Urothelium cell line (cell line): ENCODE results near the gene DACT3.

ENCODE experiments used
- DNase-seq: peaks from one replicate; pipeline ENCODE4 v3.0.0; 2011; ENCODE audit warnings: low spot score, mixed read lengths
- FAIRE-seq: peaks from 2 replicates; lab custom pipeline; 2011; peaks lifted over from hg19 to GRCh38; lab: Jason Lieb, UNC

The DACT3 gene

GRCh38 chr19:46616631-46617322, 44.2 kb downstream of the DACT3 start:
- DNase-seq (peak; percentile 82), FAIRE-seq (no peak)

DNA sequence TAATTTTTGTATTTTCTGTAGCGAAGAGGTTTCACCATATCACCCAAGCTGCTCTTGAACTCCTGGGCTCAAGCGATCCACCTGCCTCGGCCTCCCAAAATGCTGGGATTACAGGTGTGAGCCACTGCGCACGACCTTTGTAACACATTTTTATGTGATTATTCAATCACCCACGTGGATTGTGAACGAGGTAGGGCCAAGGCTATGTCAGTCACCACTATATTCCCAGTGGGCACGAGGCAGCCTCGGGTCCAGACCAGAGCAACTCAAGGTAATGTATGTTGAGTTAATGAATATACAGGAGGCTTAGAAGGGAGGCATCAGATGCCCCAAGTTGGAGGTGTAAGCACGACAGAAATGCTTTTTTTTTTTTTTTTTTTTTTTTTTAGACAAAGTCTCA, 45.0 kb downstream of the DACT3 start:
- FAIRE-seq (no peak), DNase-seq (no peak)

- FAIRE-seq: no peak
- DNase-seq: peak; percentile 84
Observed at GRCh38 chr19:46614114-46614722, 46.8 kb downstream of the DACT3 start.

DNA sequence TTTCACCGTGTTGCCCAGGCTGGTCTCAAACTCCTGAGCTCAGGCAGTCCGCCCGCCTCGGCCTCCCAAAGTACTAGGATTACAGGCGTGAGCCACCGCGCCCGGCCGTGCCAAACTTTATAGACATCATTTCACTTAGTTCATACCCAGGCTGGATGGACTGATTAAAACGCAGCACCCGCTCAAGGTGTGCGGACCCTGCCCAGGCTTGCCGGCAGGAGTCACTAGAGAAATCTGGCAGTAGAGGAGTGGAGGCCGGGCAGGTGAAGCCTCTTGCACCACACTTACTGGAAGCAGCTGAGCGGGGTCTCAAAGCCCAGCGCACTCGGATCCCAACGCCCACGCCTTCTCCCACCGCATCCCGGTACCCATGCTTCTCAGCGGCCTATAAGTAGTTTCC, 47.5 kb downstream of the DACT3 start:
- DNase-seq: no peak
- FAIRE-seq: no peak

GRCh38 chr19:46611776-46612175, 49.2 kb downstream of the DACT3 start:
- FAIRE-seq: no peak
- DNase-seq: no peak

- FAIRE-seq (no peak), DNase-seq (no peak)
Observed at GRCh38 chr19:46610851-46611770, 49.9 kb downstream of the DACT3 start.

- DNase-seq: no peak
- no peak for FAIRE-seq
Observed at GRCh38 chr19:46610413-46610775, 50.6 kb downstream of the DACT3 start.

DNA sequence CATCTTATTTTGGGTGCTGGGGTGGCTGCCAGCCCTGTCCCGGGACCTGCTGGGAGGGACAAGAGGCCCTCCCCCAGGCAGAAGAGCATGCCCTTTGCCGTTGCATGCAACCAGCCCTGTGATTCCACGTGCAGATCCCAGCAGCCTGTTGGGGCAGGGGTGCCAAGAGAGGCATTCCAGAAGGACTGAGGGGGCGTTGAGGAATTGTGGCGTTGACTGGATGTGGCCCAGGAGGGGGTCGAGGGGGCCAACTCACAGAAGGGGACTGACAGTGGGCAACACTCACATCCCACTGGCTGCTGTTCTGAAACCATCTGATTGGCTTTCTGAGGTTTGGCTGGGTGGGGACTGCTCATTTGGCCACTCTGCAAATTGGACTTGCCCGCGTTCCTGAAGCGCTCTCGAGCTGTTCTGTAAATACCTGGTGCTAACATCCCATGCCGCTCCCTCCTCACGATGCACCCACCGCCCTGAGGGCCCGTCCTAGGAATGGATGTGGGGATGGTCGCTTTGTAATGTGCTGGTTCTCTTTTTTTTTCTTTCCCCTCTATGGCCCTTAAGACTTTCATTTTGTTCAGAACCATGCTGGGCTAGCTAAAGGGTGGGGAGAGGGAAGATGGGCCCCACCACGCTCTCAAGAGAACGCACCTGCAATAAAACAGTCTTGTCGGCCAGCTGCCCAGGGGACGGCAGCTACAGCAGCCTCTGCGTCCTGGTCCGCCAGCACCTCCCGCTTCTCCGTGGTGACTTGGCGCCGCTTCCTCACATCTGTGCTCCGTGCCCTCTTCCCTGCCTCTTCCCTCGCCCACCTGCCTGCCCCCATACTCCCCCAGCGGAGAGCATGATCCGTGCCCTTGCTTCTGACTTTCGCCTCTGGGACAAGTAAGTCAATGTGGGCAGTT, 51.2 kb downstream of the DACT3 start:
- DNase-seq (no peak), FAIRE-seq (no peak)

DNA sequence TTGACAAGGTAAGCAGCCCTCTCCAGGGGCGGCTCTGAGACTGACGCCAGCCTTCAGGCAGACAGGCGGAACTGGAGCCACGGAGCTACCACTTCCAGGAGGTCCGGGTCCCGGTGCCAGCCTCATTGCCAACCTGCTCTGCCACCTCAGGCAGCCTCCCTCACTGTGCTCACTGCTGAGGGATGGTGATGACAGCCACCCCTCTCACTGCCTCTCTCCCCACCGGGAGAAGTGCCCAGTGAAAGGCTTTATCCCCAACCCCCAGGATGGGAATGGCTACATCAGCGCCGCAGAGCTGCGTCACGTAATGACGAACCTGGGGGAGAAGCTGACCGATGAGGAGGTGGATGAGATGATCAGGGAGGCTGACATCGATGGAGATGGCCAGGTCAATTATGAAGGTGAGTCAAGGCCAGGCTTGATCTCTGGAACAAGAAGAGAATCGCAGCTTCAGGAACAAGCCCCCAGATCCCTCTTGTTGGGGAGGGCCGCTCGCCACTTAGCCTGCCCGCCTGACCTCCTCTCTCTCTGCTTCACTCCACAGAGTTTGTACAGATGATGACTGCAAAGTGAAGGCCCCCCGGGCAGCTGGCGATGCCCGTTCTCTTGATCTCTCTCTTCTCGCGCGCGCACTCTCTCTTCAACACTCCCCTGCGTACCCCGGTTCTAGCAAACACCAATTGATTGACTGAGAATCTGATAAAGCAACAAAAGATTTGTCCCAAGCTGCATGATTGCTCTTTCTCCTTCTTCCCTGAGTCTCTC, 52.2 kb downstream of the DACT3 start:
- DNase-seq: no peak
- FAIRE-seq: peak; percentile 68

GRCh38 chr19:46608178-46608577, 52.8 kb downstream of the DACT3 start:
- FAIRE-seq (no peak), DNase-seq (no peak)

DNA sequence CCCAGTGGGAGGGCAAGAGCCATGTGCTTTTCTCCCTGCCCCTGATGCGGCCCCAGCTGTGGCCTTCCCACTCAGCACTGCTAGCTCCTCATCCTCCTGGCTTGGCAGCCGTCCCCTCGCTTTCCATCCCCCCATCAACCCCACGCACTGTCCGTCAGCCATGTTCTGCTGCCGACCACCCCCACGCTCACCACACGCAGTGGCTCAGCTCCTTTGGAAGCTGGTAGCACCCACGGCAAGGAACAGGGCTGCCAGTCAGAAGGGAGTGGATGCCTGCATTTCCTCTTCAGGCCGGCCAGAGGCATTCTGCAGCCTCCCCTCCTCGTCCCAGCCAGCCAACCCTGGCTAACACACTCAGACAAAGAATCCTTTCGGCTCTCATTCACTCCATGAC, 53.5 kb downstream of the DACT3 start:
- FAIRE-seq: no peak
- no peak for DNase-seq

GRCh38 chr19:46606681-46607447, 54.1 kb downstream of the DACT3 start:
- DNase-seq (no peak), FAIRE-seq (no peak)

GRCh38 chr19:46606019-46606418, 55.0 kb downstream of the DACT3 start:
- no peak for DNase-seq
- FAIRE-seq: no peak

GRCh38 chr19:46605356-46605821, 55.6 kb downstream of the DACT3 start:
- no peak for FAIRE-seq

GRCh38 chr19:46604781-46605355, 56.1 kb downstream of the DACT3 start:
- FAIRE-seq (no peak), DNase-seq (no peak)

More at GRCh38 chr19:46605356-46605821, 55.6 kb downstream of the DACT3 start:
- DNase-seq: no peak

GRCh38 chr19:46603752-46604231, 57.2 kb downstream of the DACT3 start:
- FAIRE-seq (no peak), DNase-seq (no peak)

GRCh38 chr19:46603195-46603637, 57.8 kb downstream of the DACT3 start:
- FAIRE-seq: no peak
- no peak for DNase-seq

DNA sequence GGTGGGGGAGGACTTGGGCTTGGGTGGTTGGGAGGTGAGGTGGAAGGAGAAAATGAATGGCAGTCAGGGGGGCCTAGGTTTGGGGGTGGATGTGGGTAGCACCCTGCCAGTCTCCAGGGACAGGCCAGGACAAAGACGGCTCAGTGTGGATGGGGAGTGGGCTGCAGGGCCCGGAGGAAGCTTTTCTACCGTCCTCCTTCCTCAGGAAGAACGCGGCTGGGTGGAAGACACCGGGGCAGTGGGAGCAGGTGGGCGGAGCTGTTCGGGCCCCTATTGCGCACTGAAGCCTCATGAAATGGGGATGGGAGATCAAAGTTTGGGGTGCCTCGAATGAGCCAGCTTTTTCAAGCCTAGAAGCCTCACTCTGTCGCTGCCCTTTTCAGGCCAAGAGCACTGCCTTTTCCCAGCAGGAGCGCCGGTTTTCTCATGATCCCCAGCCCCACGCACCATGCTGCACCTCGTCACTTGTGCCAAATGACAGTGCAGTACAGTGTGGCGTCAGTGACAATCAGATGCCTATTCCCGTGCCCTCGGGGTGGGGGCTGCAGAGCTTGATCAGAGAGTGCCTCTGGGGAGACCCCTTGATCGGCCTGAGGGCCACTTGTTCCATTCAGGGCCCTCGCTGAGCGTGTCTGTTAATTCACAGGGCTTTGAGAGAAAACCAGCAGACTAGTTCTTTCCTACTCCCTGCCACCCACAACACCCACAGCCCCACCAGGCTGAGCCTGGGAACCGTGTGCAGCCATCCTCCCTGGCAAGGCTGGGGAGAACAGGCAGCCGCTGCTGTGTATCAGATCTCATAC, 58.4 kb downstream of the DACT3 start:
- no peak for DNase-seq
- no peak for FAIRE-seq
